Occipital lobe (tissue), 2 donors: Measurements from ENCODE around the gene C4orf50. TPM values are rescaled to one million over a fixed set of nuclear protein-coding genes. Genes with fewer than 3 reads are reported as not detected.
"Not testable (repeated sequence)": the region's sequence is repeated elsewhere in the genome, so short reads cannot be mapped to it uniquely, and the experiment has no call there.

ENCODE experiments used
- DNase-seq: peaks from one replicate; lab custom pipeline; 2025; lab: John Stamatoyannopoulos, UW
- total RNA-seq: library from RNA; depleted of rRNA; stranded (reverse); fragments of >200 nt; gene quantifications from one replicate; pipeline ENCODE4 v1.2.3, GENCODE V29; 2014

The C4orf50 gene
- total RNA-seq, 1 donor from 2014 or later = 17.0 TPM

DNA sequence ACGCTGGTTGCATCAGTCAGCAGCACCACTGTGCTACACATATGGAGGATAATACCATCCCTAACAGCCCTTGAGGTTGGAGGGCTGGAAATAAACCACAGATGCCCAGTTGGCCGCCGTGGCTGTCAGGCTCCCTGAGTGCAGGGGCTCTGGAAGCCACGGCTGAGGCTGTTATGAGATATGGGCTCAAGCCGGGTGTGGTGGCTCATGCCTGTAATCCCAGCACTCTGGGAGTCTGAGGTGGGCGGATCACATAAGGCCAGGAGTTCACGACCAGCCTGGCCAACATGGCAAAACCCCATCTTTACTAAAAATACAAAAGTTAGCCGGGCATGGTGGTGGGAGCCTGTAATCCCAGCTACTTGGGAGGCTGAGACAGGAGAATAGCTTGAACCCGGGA lies 24.9 kb downstream of the C4orf50 start:
- DNase-seq = not testable (repeated sequence)

DNA sequence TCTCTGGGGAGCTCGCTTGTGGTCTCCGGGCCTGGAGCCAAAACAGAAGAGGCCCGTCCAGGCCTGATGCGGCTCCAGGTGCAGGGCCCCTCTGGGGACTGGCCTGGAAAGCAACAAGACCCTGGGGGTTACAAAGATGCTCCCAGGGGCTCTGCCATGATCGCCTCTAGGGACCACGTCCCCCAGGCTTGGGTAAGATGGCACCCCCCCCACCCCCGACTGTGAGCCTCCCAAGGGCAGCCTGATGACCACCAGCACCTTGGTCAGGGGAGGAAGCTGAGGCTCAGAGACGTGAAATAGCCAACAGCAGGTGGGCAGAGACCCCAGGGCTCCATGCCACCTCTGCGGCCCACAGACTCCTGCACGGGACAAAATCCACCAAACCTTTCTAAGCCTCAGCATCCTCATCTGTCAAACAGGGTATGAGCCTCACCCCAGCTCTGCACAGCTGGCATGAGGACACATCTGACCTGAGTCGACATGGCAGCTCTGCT lies 25.4 kb downstream of the C4orf50 start:
- DNase-seq = no peak

DNA sequence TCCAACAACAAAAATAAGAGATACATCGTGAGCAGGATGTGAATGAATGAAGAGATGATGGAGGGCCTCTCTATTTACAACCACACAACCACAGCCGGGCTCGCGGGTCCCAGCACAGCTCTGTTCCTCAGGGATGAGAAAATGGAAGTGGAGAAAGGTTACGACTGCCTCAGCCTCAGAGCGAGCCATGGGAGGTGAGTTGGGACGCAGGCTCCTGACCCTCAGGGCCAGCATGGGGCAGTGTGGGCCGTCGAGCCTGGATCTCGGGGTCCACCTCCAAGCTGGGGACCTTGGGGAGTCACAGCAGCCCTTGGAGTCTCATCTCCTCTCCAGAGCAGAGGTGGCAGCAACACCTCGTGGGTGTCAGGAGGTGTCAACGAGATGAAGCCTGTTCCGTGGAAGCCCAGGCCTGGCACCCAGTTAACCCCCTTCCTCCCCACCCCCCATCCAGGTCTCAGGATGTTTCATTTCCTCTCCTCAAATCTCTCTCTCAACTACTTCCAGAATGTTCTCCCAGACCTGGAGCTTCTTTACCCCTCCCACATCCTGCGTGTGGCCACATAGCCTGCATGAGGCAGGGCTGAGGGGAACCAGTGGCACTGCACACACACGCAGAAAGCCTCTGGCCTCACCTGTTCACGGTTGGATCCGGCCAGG lies 25.9 kb downstream of the C4orf50 start:
- DNase-seq = no peak

GRCh38 chr4:5991405-5991804 lies 26.8 kb downstream of the C4orf50 start:
- no peak for DNase-seq

DNA sequence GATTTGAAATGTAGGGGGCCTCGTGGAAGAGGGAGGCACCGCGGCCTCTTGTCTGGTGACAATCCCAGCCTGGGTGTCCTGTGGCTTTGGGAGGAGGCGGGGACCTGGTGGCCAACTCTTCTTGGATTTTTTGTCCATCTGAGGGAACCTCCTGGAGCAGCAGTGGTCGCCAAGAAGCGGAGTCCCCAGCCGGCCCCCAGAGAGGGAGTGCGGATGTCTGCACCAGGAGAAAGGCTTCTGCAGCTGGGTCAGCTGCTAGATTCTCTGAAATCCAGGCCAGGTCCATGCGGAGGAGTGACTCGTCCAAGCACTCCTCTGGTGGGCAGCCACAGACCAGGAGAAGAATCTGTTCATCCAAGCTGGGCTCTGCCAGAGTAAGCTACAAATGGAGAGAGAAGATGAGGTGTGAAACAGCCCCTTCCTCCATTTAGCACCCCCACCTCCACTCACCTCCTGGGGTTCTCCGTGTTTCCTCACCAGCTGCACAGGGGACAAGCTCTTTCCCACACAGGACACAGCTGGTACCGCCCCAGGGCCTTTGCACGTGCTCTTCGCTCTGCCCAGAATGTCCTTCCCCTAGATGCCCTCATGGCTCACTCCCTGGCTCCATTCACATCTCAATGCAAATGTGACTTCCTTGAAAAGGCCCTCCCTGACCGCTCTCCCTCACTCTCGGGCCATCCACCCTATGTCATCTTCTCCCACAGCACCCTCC lies 27.6 kb downstream of the C4orf50 start:
- no peak for DNase-seq

GRCh38 chr4:5989236-5990225 lies 28.7 kb downstream of the C4orf50 start:
- DNase-seq = no peak

DNA sequence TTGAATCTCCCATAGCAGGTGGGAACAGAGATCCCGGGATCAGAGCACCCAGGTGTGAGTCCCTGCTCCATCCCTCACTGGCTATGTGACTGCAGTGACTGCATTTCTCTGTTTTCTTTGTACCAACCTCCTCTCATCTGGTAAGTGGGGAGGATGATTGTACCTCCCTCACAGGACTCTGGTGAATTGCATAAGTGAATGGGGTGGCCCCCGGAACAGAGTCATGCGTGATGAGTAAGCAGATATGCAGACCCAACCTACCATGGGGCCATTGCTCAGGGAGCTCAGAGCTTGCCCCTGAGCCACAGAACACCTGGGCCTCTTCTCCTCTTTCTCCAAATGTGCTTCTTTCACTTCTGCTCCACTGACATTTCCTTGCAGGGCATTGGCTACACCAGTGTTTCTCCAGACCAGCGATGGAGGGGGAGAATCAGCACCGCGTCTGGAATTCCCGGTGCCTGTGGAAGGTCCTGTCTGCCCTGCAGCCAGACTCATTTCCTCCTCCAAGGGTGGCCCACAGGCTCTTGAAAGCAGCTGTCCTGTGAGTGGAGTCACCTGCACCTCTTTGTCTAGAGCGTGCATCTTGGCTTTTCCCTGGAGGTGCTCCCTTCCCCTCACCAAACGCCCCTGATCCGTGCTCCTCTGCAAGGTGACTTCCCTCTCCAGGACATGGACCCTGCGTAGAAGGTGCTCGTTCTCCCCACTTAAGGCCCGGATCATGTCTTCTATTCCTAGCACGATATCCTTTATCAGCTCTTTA lies 30.0 kb downstream of the C4orf50 start:
- no peak for DNase-seq

GRCh38 chr4:5984843-5985242 lies 33.4 kb downstream of the C4orf50 start:
- no peak for DNase-seq

- no peak for DNase-seq
These were observed 35.9 kb downstream of the C4orf50 start for GRCh38 chr4:5982156-5982973.

- DNase-seq = no peak
These were observed 37.6 kb downstream of the C4orf50 start for GRCh38 chr4:5980436-5981155.

GRCh38 chr4:5979981-5980380 lies 38.2 kb downstream of the C4orf50 start:
- no peak for DNase-seq

GRCh38 chr4:5976921-5977320 lies 41.3 kb downstream of the C4orf50 start:
- no peak for DNase-seq

GRCh38 chr4:5976431-5976830 lies 41.8 kb downstream of the C4orf50 start:
- no peak for DNase-seq

GRCh38 chr4:5974321-5974720 lies 43.9 kb downstream of the C4orf50 start:
- DNase-seq = no peak

DNA sequence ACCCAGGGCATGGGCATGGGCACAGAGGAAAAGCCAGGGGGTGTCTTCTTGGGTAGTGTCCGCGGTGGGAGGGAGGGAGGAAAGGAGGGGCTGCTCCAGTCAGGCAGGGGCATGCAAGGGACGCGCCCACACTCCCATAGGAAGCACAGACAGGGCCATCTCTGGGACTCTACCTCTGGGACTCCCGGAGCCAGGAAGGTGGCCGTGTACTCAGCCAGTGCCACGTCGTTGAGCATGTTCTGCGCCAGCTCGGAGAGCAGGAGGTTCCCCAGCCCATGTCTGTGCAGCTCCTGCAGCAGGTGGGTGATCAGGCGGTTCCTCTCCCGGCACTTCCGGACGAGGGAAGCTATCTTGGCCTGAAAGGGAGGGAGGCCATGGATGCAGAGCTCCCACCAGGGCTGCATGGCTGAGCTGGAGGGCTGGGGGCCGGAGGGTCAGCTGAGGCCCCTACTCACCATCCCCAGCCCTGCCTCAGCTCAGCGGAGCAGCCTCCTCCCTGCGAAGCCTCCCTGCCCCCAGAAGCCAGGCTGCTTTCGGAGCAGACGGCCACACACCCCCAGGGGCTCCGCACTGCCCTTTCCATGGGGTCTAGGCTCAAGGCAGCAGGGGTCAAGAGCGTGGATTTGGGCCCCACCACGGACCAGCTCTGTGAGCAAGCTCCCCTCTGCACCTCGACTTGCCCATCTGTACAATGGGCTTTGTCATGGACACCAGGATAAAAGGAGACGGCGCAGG lies 44.6 kb downstream of the C4orf50 start:
- DNase-seq = no peak

DNA sequence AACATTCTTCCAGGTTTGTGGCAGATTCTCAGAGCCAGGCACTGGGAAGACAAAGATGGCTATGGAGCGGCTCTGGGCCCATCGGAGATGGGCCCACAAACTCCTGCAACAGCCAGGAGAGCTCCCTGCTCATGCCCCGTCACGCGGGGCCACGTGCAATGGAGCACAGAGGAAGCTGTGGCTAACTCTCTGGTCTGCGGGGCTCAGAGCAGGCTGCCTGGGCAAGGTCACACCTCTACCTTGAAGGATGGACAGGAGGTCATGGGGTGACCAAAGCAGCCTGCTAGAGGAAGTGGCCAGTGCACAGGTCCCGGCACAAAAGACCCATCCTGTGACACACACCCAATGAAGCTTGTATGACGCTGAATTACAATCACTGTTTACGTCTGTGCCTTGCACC lies 45.2 kb downstream of the C4orf50 start:
- no peak for DNase-seq

- no peak for DNase-seq
These were observed 45.7 kb downstream of the C4orf50 start for GRCh38 chr4:5972571-5972970.

DNA sequence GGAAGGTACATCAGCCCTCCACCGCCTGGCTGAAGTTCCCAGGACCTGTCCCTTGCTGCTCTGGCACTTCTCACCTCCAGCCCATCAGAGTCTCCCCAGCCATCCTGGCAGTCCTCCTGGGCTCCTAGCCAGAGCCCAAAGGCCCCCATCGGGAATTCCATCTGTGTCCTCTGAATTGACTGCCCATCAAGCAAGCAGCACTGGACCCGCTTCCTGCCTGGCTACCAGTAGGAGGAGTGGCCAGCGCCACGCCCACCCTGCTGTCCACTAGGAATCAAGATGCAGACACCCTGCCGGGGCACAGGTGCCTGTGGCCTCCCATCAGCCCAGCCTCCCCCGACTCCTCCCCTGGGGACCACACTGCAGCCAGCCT lies 47.2 kb downstream of the C4orf50 start:
- no peak for DNase-seq
